Femur (tissue), 1 donor: ENCODE results near the gene UTRN.

Experiments
- DNase-seq: peaks from one replicate; pipeline ENCODE4 v3.0.0-alpha.2; 2017

UTRN gene

DNA sequence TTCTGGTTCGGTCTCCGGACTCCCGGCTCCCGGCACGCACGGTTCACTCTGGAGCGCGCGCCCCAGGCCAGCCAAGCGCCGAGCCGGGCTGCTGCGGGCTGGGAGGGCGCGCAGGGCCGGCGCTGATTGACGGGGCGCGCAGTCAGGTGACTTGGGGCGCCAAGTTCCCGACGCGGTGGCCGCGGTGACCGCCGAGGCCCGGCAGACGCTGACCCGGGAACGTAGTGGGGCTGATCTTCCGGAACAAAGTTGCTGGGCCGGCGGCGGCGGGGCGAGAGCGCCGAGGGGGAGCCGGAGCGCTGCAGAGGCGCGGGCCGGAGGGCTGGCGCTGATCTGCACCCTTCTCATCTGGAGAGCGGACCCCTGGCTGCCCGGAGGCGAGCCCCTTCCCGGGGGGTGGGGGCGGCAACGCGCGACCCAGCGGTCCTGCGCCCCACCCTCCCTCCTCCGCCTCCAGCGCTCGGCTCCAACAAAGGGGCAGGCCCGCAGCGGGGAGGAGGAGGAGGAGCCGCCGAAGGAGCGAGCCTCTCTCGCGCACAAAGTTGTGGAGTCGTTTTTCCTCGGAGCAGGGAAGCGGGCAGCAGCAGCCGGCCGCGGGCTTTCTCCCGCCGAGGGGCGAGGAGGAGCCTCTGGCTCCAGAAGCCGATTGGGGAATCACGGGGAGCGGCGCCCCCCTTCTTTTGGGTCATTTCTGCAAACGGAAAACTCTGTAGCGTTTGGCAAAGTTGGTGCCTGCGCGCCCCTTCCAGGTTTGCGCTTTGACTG lies at the start of gene UTRN:
TSS of gene UTRN (plus strand) at position 553 of the 765 bp plus-strand sequence. CDS start 6,494 bp downstream, outside the sequence.
- DNase-seq, result peak; percentile 93

GRCh38 chr6:144244688-144245087 lies 40.4 kb upstream of the UTRN start:
- DNase-seq, result no peak

GRCh38 chr6:144246988-144247387 lies 38.1 kb upstream of the UTRN start:
- DNase-seq, result no peak

DNA sequence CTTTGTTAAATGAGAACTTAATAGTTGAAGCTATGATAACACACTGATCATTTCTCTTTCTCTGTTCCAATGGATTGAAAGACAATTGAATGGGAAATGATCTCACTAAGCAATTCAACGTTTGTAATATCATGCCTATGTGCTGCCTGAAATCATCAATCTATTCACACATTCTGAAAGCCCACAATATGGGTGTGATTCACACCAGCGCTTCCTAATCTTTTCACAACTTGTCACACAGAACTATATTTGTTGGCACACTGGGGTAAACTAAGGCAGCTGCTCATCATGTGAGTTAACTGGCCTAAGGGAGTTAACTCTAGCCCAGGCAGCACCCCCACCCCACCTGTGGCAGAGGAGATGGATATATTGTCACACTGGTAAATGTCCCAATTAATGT lies 37.1 kb upstream of the UTRN start:
- DNase-seq, result no peak

DNA sequence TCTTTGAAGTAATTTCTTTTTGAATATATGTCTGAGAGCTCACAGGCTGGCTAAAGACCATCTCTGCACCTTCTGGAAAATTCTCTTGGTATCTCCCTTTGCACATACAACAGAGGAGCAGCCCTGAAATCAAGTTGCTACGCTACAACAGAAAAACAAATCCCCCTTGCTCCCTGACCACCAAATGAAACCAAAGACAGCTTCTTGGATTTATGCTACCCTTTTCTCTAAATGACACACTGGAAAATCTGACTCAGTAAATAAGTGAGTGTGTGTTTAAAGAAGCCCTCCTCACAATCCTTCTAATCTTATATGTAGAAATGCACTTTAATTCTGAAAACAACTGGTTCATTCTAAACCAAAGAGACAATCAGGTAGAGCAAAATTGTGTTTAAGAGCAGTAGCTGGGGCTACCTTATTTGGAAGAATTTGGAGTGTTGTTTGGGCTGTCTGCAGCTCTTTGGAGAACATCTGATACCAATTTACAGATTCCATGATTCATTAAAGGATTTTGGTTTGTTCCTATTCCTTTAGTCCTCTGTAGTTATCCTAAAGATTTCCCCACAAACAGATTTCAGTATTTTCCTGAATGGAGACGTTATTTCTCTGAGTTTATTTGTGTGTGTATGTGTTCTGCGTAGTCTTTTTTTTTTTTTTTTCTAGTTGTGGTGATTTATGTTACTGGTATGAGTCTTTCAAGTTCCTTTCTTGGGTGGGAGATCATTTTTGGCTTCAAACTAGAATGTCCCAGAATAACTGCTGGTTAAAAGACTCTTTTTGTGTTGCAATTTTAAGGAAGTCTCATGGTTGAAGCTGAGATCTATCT lies 36.4 kb upstream of the UTRN start:
- DNase-seq, result peak; percentile 46

DNA sequence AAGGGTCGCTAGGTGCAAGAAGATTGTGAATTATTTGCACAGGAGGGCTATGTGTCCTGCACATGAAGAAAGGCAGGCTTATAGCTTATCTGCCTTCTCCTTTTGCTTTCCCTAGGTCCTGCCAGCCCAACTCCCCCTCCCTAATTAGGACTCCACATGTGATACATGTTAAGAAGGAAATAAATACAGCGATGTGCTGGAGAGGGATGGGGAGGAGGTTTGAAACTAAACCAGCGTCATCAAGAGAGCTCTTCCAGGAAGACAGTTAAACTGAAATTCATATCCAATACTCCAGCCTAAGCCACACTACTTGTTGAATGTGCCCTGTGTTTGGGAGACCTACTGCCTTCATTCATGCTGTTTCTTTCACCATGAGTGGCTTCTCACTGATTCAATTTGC lies 34.9 kb upstream of the UTRN start:
- DNase-seq, result no peak

DNA sequence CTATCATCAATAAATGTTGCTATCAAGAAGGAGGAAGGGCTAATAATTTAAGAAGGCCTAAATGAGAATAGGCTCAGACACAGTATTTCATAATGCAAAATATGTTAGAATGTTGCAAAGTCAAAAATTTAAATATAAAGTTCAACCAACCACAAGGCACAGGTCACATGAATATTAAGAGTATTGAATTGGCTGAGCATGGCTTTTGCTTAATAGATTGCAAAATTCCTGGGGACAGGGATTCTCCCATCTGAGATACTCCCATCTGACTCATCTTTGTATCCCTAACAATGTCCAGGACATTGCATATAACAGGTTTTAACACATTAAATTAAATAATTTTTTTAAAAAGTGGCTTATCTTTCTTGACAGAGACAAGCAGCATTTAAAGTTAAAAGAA lies 32.9 kb upstream of the UTRN start:
- no peak for DNase-seq

- DNase-seq, result no peak
Measured at GRCh38 chr6:144259986-144260385, 25.1 kb upstream of the UTRN start.

- no peak for DNase-seq
Measured at GRCh38 chr6:144262470-144263369, 22.4 kb upstream of the UTRN start.

DNA sequence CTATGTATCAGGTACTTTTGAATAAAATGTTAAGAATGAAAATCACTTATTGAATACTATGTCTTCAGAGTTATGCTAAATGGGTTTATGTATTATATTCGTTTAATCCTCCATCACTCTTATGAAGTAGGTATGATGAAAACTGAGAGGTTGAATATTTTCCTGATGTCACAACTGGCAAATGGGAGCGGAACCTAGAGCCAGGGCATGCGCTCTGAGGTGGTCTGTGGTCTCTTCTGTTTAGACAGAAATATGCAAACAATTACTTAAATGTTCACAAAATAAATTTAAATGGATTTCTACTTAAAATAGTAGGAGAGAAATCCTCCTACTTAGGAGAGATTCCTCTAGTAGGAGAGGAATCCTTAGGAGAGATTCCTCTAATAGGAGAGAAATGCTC lies 21.3 kb upstream of the UTRN start:
- no peak for DNase-seq

DNA sequence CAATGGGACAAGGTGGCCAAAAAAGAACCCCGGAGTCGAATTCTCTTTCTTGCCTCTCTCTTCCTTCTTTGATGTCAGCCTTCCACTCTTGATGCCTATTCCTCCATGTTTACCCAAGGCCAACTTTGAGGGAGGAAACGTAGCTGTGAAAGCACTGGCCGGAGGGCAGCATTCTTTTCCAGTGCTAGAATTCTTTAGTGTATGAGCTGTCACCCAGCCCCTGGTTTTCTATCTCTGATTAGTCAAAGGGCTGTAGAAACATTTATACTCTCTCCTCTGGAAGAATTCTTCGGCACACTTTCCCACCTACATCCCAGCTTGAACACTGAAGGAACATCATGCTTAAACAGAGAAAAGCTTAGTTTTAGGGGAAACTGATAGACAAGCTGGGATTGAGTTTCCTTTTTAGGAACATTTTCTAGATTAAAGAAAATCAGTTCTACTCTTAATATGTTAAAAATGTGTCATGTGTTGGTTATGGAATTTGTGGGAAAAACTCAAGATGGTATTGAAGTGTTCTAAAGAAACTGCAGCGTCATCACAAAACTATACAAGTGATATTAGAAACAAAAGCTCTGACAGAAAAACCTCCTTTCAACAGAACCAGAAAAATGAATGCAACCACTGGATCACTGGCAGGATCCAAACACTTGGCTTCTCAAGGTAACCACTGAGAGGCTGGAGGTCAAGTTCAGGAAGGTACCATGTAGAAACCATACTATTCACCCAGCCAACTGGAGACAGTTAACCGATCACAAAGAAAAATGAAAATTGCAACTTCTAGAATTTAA lies 20.7 kb upstream of the UTRN start:
- no peak for DNase-seq

GRCh38 chr6:144265061-144265357 lies 20.1 kb upstream of the UTRN start:
- DNase-seq, result no peak

DNA sequence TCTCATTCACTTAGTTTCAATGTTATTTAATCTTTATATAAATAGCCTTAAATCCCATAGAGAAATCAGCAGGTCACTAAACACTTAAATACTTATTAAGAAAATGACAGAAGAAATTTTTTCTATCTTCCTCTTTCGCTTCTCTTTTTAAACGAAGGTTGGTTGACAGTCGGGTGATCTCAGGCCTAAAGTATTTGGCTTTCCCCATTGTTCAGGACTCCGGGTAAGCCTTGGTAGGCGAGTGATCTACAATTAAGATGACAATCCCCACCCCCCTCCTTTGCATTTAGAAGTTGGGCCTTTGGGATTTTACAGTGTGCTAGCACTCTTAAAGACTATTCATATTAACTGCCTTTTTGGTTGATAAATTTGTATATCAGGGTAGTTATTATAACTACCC lies 19.7 kb upstream of the UTRN start:
- no peak for DNase-seq

GRCh38 chr6:144266091-144266649 lies 19.0 kb upstream of the UTRN start:
- peak; percentile 80 for DNase-seq

GRCh38 chr6:144268794-144269349 lies 16.3 kb upstream of the UTRN start:
- DNase-seq, result no peak

DNA sequence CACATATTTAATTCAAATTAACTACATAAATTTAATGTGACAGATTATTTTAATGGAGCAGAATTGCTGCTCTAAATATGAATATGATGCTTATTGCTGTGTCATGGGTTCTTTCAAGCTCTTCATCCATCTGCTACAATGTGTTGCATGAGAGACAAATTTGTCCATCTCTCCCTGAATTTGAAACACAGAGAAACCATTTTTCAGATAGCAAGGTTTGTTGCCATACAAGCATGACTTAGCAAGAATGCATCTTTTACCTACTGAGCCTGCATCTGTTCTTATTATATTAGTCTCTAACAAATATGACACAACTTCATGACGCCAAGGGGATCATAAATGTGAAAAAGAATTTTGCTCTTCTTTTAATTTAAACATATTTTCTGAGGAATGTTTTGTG lies 8.0 kb upstream of the UTRN start:
- DNase-seq, result no peak

GRCh38 chr6:144277605-144278227 lies 7.4 kb upstream of the UTRN start:
- no peak for DNase-seq

- DNase-seq, result no peak
Measured at GRCh38 chr6:144278659-144279314, 6.3 kb upstream of the UTRN start.

- DNase-seq, result no peak
Measured at GRCh38 chr6:144279484-144280150, 5.5 kb upstream of the UTRN start.
